Thymus (tissue), 11 donors: ENCODE results near the gene RAD9B. TPM values are rescaled to one million over a fixed set of nuclear protein-coding genes. Genes with fewer than 3 reads are reported as not detected.

Experiments
- DNase-seq, 9 donors: peaks; one replicate each; pipeline ENCODE4 v3.0.0-alpha.2; 2013; ENCODE audit warnings: low spot score in 9 of 9, low read depth in 6 of 9, missing footprints in 1 of 9
- H3K27ac ChIP-seq, 2 donors: one replicate each; pipeline ENCODE4 v1.5.1; 2013; ENCODE audit warnings: control low read depth in 1 of 2, low read depth in 1 of 2, low read length in 1 of 2, mild to moderate bottlenecking in 1 of 2, moderate library complexity in 1 of 2
- H3K27me3 ChIP-seq, 2 donors: one replicate each; pipeline ENCODE4 v1.5.1; 2013; ENCODE audit warnings: low read length in 1 of 2; ENCODE audit not compliant: control insufficient read depth in 2 of 2, insufficient read depth in 1 of 2
- H3K36me3 ChIP-seq, 2 donors: one replicate each; pipeline ENCODE4 v1.5.1; 2013; ENCODE audit warnings: low read length in 1 of 2, mild to moderate bottlenecking in 1 of 2, moderate library complexity in 1 of 2; ENCODE audit not compliant: control insufficient read depth in 2 of 2, insufficient read depth in 2 of 2
- H3K4me1 ChIP-seq, 2 donors: one replicate each; pipeline ENCODE4 v1.5.1; 2013; ENCODE audit warnings: low read length in 2 of 2; ENCODE audit not compliant: control insufficient read depth in 2 of 2, insufficient read depth in 2 of 2
- H3K4me3 ChIP-seq, 2 donors: one replicate each; pipeline ENCODE4 v1.5.1; 2013; ENCODE audit warnings: low read length in 2 of 2, control low read depth in 1 of 2, mild to moderate bottlenecking in 1 of 2
- H3K9me3 ChIP-seq, 2 donors: one replicate each; pipeline ENCODE4 v1.5.1; 2013; ENCODE audit warnings: low read length in 1 of 2, mild to moderate bottlenecking in 1 of 2; ENCODE audit not compliant: control insufficient read depth in 2 of 2, insufficient read depth in 1 of 2
- WGBS: extraction: QIAGEN DNeasy Blood & Tissue Kit; methylation state at CpG from one replicate; pipeline ENCODE4 v1.1.7; 2013; 5-methylcytosine and 5-hydroxymethylcytosine counted together
- polyA plus RNA-seq: library from polyadenylated mRNA; stranded (reverse); fragments of 200-250 nt; gene quantifications from one replicate; pipeline ENCODE4 v1.2.3, GENCODE V29; 2013
- total RNA-seq: library from RNA; stranded (reverse); fragments of 120-200 nt; gene quantifications from one replicate; pipeline ENCODE4 v1.2.4, GENCODE V29; 2013
- donor health status: healthy.

RAD9B gene
- total and polyA plus RNA-seq, 2 donors: 0.87 to 1.0 TPM

GRCh38 chr12:110545812-110546211, 43.7 kb downstream of the RAD9B start:
- H3K4me1 ChIP-seq: no peaks in the 10 kb centered on the region
- H3K27me3 ChIP-seq: no peaks in the 10 kb centered on the region
- 98% methylated on average over 10 of the region's 10 CpGs for WGBS
- H3K36me3 ChIP-seq: peaks cover 34 to 51% of the 10 kb centered on the region in 2 donors
- no peak overlapping the region for H3K4me3 ChIP-seq
- no peak overlapping the region for H3K27ac ChIP-seq
- no peak for DNase-seq
- no peaks in the 10 kb centered on the region for H3K9me3 ChIP-seq

- Histone ChIP-seq H3K36me3 (peaks cover 37 to 57% of the 10 kb centered on the region in 2 donors), H3K27ac (no peak overlapping the region), H3K9me3 (no peaks in the 10 kb centered on the region), H3K4me1 (no peaks in the 10 kb centered on the region), H3K4me3 (no peak overlapping the region), H3K27me3 (no peaks in the 10 kb centered on the region)
- DNase-seq: no peak
- WGBS: 97% methylated on average over 3 of the region's 3 CpGs
Measured at GRCh38 chr12:110546339-110546738, 44.2 kb downstream of the RAD9B start.

- H3K36me3 ChIP-seq: peaks cover 36 to 56% of the 10 kb centered on the region in 2 donors
- DNase-seq: no peak
- no peaks in the 10 kb centered on the region for H3K4me1 ChIP-seq
- H3K27me3 ChIP-seq: no peaks in the 10 kb centered on the region
- WGBS: over 99% methylated on average over 2 of the region's 2 CpGs
- H3K4me3 ChIP-seq: no peak overlapping the region
- no peaks in the 10 kb centered on the region for H3K9me3 ChIP-seq
- H3K27ac ChIP-seq: no peak overlapping the region
Measured at GRCh38 chr12:110547090-110547489, 45.0 kb downstream of the RAD9B start.

- WGBS: 97% methylated on average over 7 of the region's 7 CpGs
- no peak overlapping the region for H3K4me3 ChIP-seq
- H3K4me1 ChIP-seq: no peaks in the 10 kb centered on the region
- H3K27me3 ChIP-seq: no peaks in the 10 kb centered on the region
- H3K9me3 ChIP-seq: no peaks in the 10 kb centered on the region
- peaks cover 29 to 44% of the 10 kb centered on the region in 2 donors for H3K36me3 ChIP-seq
- no peak for DNase-seq
- H3K27ac ChIP-seq: no peak overlapping the region
Measured at GRCh38 chr12:110548678-110549077, 46.5 kb downstream of the RAD9B start.

GRCh38 chr12:110549716-110550115, 47.6 kb downstream of the RAD9B start:
- H3K27me3 ChIP-seq: no peaks in the 10 kb centered on the region
- no peaks in the 10 kb centered on the region for H3K9me3 ChIP-seq
- no peaks in the 10 kb centered on the region for H3K4me1 ChIP-seq
- 98% methylated on average over 2 of the region's 2 CpGs for WGBS
- peaks cover 25 to 39% of the 10 kb centered on the region in 2 donors for H3K36me3 ChIP-seq
- no peak overlapping the region for H3K27ac ChIP-seq
- DNase-seq: no peak
- no peak overlapping the region for H3K4me3 ChIP-seq

GRCh38 chr12:110550981-110551380, 48.9 kb downstream of the RAD9B start:
- no peak for DNase-seq
- H3K27ac ChIP-seq: no peak overlapping the region
- no peaks in the 10 kb centered on the region for H3K9me3 ChIP-seq
- no peaks in the 10 kb centered on the region for H3K27me3 ChIP-seq
- WGBS: 98% methylated on average over 4 of the region's 4 CpGs
- H3K4me3 ChIP-seq: no peak overlapping the region
- H3K4me1 ChIP-seq: no peaks in the 10 kb centered on the region
- H3K36me3 ChIP-seq: peaks cover 15 to 29% of the 10 kb centered on the region in 2 donors

Other genes with a start within 250 kb of the RAD9B start
- 33.8 TPM for gene ATP2A2, start 221.1 kb upstream of the RAD9B start, total RNA-seq
- 37.6 TPM for gene ATP2A2, start 221.1 kb upstream of the RAD9B start, polyA plus RNA-seq
- 43.2 TPM for gene ANAPC7, start 98.6 kb upstream of the RAD9B start, total RNA-seq
- gene ANAPC7, start 98.6 kb upstream of the RAD9B start, polyA plus RNA-seq: 66.6 TPM
- gene ARPC3, start 52.0 kb upstream of the RAD9B start, total RNA-seq: 377 TPM
- gene ARPC3, start 52.0 kb upstream of the RAD9B start, polyA plus RNA-seq: 628 TPM
- 21.9 TPM for gene GPN3, start 34.1 kb upstream of the RAD9B start, total RNA-seq
- 25.1 TPM for gene GPN3, start 34.1 kb upstream of the RAD9B start, polyA plus RNA-seq
- gene FAM216A, start 33.5 kb upstream of the RAD9B start, total RNA-seq: 22.9 TPM
- gene FAM216A, start 33.5 kb upstream of the RAD9B start, polyA plus RNA-seq: 10.2 TPM
- gene VPS29, start 220 bp upstream of the RAD9B start, total RNA-seq: 87.9 TPM
- 320 TPM for gene VPS29, start 220 bp upstream of the RAD9B start, polyA plus RNA-seq
- 5.8 TPM for gene PPTC7, start 81.0 kb downstream of the RAD9B start, total RNA-seq
- 19.2 TPM for gene PPTC7, start 81.0 kb downstream of the RAD9B start, polyA plus RNA-seq
- gene TCTN1, start 111.8 kb downstream of the RAD9B start, total RNA-seq: 11.6 TPM
- gene TCTN1, start 111.8 kb downstream of the RAD9B start, polyA plus RNA-seq: 17.9 TPM
- 11.1 TPM for gene HVCN1, start 186.8 kb downstream of the RAD9B start, total RNA-seq
- 35.1 TPM for gene HVCN1, start 186.8 kb downstream of the RAD9B start, polyA plus RNA-seq
- 139 TPM for gene PPP1CC, start 240.6 kb downstream of the RAD9B start, total RNA-seq
- gene PPP1CC, start 240.6 kb downstream of the RAD9B start, polyA plus RNA-seq: 103 TPM